ENCODE measurements around the gene TMEM30A. TPM values are rescaled to one million over a fixed set of nuclear protein-coding genes. Genes with fewer than 3 reads are reported as not detected.

Gene TMEM30A
- total RNA-seq, 2 experiments from 2014 or later: 18.2 to 32.1 TPM

- Histone ChIP-seq H3K9me3 (ENCODE audit: low read length) (no peaks in the 10 kb centered on the region), H4K20me1 (ENCODE audit: insufficient read depth, low read length) (no peaks in the 10 kb centered on the region), H2AFZ (ENCODE audit: low read length) (no peak overlapping the region), H3K4me2 (ENCODE audit: low read length) (no peak overlapping the region), H3K9me2 (ENCODE audit: insufficient read depth, low read length) (no peaks in the 10 kb centered on the region), H3K4me1 (ENCODE audit: insufficient read depth, low read length, poor library complexity, severe bottlenecking) (peaks cover 22% of the 10 kb centered on the region), H3K27ac (ENCODE audit: low read depth, low read length, poor library complexity, severe bottlenecking) (no peak overlapping the region), H3K4me3 (ENCODE audit: low read depth, low read length, poor library complexity, severe bottlenecking) (no peak overlapping the region), H3K36me3 (ENCODE audit: insufficient read depth, low read length) (no peaks in the 10 kb centered on the region), H3K79me2 (ENCODE audit: insufficient read depth, low read depth, low read length) (peaks cover 16% of the 10 kb centered on the region)
- ChIA-PET POLR2A (interaction anchor here (0.5 kb wide), 1 partner anchor 125 kb away, joined by 3 read pairs; no protein-coding TSS in a partner anchor), CTCF (ENCODE audit: unreplicated experiment) (no interaction called here)
- DNase-seq (ENCODE audit: low spot score): no peak
- no peak for TF ChIP-seq CTCF (conservative IDR thresholded peaks at IDR 0.05; ENCODE audit: low read length)
- no peak for TF ChIP-seq EZH2phosphoT487 (IDR thresholded peaks at IDR 0.05; ENCODE audit: borderline replicate concordance, low read depth, low read length)
- intact Hi-C loops (cut with micrococcal nuclease; ENCODE audit: unreplicated experiment): no loop called here
- BruUV-seq (replicated peaks): no TSS peak
These were observed 7.2 kb upstream of the TMEM30A start for GRCh38 chr6:75291744-75292143.

- no peak for DNase-seq (ENCODE audit: low spot score)
- H2AFZ ChIP-seq (ENCODE audit: low read length): no peak overlapping the region
- intact Hi-C loops (cut with micrococcal nuclease; ENCODE audit: unreplicated experiment): no loop called here
- TF ChIP-seq EZH2phosphoT487 (IDR thresholded peaks at IDR 0.05; ENCODE audit: borderline replicate concordance, low read depth, low read length) (no peak), CTCF (conservative IDR thresholded peaks at IDR 0.05; ENCODE audit: low read length) (no peak)
- H3K9me3 ChIP-seq (ENCODE audit: low read length): no peaks in the 10 kb centered on the region
- no peak overlapping the region for H3K4me2 ChIP-seq (ENCODE audit: low read length)
- H3K9me2 ChIP-seq (ENCODE audit: insufficient read depth, low read length): no peaks in the 10 kb centered on the region
- peaks cover 20% of the 10 kb centered on the region for H3K79me2 ChIP-seq (ENCODE audit: insufficient read depth, low read depth, low read length)
- H3K4me1 ChIP-seq (ENCODE audit: insufficient read depth, low read length, poor library complexity, severe bottlenecking): peaks cover 26% of the 10 kb centered on the region
- CTCF ChIA-PET (ENCODE audit: unreplicated experiment): no interaction called here
- no peaks in the 10 kb centered on the region for H4K20me1 ChIP-seq (ENCODE audit: insufficient read depth, low read length)
- no peak overlapping the region for H3K27ac ChIP-seq (ENCODE audit: low read depth, low read length, poor library complexity, severe bottlenecking)
- no peak overlapping the region for H3K4me3 ChIP-seq (ENCODE audit: low read depth, low read length, poor library complexity, severe bottlenecking)
- no TSS peak for BruUV-seq (replicated peaks)
- POLR2A ChIA-PET: no interaction called here
- no peaks in the 10 kb centered on the region for H3K36me3 ChIP-seq (ENCODE audit: insufficient read depth, low read length)
These were observed 6.7 kb upstream of the TMEM30A start for GRCh38 chr6:75291331-75291730.

- no TSS peak for BruUV-seq (replicated peaks)
- no peak overlapping the region for H3K27ac ChIP-seq (ENCODE audit: low read depth, low read length, poor library complexity, severe bottlenecking)
- intact Hi-C loops (cut with micrococcal nuclease; ENCODE audit: unreplicated experiment): no loop called here
- TF ChIP-seq CTCF (conservative IDR thresholded peaks at IDR 0.05; ENCODE audit: low read length): no peak
- no peak for TF ChIP-seq EZH2phosphoT487 (IDR thresholded peaks at IDR 0.05; ENCODE audit: borderline replicate concordance, low read depth, low read length)
- CTCF ChIA-PET (ENCODE audit: unreplicated experiment): interaction anchor here (1.0 kb wide), 1 partner anchor 11 kb away, joined by 4 read pairs; no protein-coding TSS in a partner anchor
- H3K36me3 ChIP-seq (ENCODE audit: insufficient read depth, low read length): no peaks in the 10 kb centered on the region
- POLR2A ChIA-PET: no interaction called here
- no peak overlapping the region for H3K4me3 ChIP-seq (ENCODE audit: low read depth, low read length, poor library complexity, severe bottlenecking)
- H3K4me2 ChIP-seq (ENCODE audit: low read length): no peak overlapping the region
- H4K20me1 ChIP-seq (ENCODE audit: insufficient read depth, low read length): no peaks in the 10 kb centered on the region
- H3K79me2 ChIP-seq (ENCODE audit: insufficient read depth, low read depth, low read length): peaks cover 30% of the 10 kb centered on the region
- no peaks in the 10 kb centered on the region for H3K9me3 ChIP-seq (ENCODE audit: low read length)
- no peak for DNase-seq (ENCODE audit: low spot score)
- peaks cover 32% of the 10 kb centered on the region for H3K4me1 ChIP-seq (ENCODE audit: insufficient read depth, low read length, poor library complexity, severe bottlenecking)
- no peaks in the 10 kb centered on the region for H3K9me2 ChIP-seq (ENCODE audit: insufficient read depth, low read length)
- no peak overlapping the region for H2AFZ ChIP-seq (ENCODE audit: low read length)
These were observed 5.7 kb upstream of the TMEM30A start for GRCh38 chr6:75290136-75290945.

All from OCI-LY7 (cell line).